Left ventricle myocardium inferior (tissue), 1 donor: ENCODE measurements around the gene DPP10. TPM values are rescaled to one million over a fixed set of nuclear protein-coding genes. Genes with fewer than 3 reads are reported as not detected.
A peak's percentile ranks its signal among the peaks of the same experiment; 100 is the strongest.

Experiments used
- DNase-seq: peaks from one replicate; pipeline ENCODE4 v3.0.0-alpha.2; 2020
- H3K27ac ChIP-seq: fragments of 200-600 bp; replicated peaks from 2 replicates; pipeline ENCODE4 v1.8.0; 2021
- H3K27me3 ChIP-seq: fragments of 200-600 bp; 2 replicates; pipeline ENCODE4 v1.8.0; 2021; ENCODE audit warnings: low read depth
- H3K36me3 ChIP-seq: fragments of 200-600 bp; 2 replicates; pipeline ENCODE4 v1.8.0; 2021
- H3K4me1 ChIP-seq: fragments of 200-600 bp; 2 replicates; pipeline ENCODE4 v1.8.0; 2021
- H3K4me3 ChIP-seq: fragments of 200-600 bp; 2 replicates; pipeline ENCODE4 v1.8.0; 2021; ENCODE audit warnings: mild to moderate bottlenecking, moderate library complexity
- H3K9me3 ChIP-seq: fragments of 200-600 bp; replicated peaks from 2 replicates; pipeline ENCODE4 v1.8.0; 2021
- intact Hi-C: fragments of 100-400 bp; cut with micrococcal nuclease; formaldehyde crosslinking; loops from one replicate; pipeline ENCODE4 v1.11.0; 2022
- total RNA-seq: library from RNA; stranded (reverse); fragmentation: NEBNext Ultra II Directional; extraction: Animal tissue kit (Norgen Biotek cat#: 25700); gene quantifications from one replicate; pipeline ENCODE4 v1.2.1, GENCODE V29; 2021
- TF ChIP-seq, protein P1 (sequence below): fragments of 200-600 bp; IDR thresholded peaks from 2 replicates; pipeline ENCODE4 v1.8.0; 2021; ENCODE audit warnings: antibody characterized with exemption, mild to moderate bottlenecking, borderline replicate concordance
- donor health status: DM: no; HTN: yes; CAD: no; lungs with severe emphysema.

The DPP10 gene
- total RNA-seq, 1 donor from 2014 or later: 0.16 TPM

DNA sequence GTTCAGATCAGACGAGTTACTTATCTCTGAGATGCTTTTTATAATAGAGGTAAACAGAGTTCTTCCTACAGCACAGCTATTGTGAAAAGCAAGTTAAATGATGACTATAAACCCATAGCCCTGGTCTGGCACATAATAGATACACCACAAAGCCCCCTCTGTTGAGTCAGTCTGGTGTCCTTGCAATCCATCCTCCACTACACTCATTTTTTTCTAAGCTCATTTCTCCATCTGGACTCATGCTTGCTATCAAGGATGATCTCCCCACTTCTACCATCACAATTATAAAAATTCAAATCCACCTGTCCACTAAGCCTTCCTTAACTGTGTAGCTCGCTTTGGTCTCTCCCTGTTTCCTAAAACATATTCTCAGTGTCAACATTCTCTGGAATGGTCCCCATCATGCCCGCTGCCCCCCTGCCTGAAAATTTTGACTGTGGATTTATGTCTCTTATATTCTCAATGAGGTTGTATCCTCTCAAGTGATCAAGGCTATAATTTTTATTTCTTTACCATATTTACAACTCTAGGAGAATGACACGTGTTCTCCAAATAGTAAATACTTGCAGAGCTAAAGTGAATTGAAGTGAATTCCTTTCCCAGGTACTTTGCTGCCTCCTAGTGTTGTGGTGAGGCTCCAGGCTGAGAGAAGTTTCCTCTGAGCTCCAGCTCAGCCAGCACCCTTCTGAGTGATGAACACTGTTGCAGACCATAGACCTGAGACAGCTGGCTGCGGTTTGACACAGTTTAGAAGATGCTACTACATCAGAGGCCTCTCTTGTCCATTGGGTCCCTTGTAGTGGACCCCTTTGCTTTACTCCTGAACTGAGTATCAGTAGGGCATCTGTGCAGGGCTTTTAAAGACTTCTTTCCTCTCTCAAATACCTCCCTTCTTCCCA is 108.7 kb downstream of the DPP10 start:
- intact Hi-C loops: no loop called here
- no peak overlapping the region for H3K4me3 ChIP-seq
- H3K27ac ChIP-seq: no peak overlapping the region
- no peaks in the 10 kb centered on the region for H3K9me3 ChIP-seq
- TF ChIP-seq, protein P1, sequence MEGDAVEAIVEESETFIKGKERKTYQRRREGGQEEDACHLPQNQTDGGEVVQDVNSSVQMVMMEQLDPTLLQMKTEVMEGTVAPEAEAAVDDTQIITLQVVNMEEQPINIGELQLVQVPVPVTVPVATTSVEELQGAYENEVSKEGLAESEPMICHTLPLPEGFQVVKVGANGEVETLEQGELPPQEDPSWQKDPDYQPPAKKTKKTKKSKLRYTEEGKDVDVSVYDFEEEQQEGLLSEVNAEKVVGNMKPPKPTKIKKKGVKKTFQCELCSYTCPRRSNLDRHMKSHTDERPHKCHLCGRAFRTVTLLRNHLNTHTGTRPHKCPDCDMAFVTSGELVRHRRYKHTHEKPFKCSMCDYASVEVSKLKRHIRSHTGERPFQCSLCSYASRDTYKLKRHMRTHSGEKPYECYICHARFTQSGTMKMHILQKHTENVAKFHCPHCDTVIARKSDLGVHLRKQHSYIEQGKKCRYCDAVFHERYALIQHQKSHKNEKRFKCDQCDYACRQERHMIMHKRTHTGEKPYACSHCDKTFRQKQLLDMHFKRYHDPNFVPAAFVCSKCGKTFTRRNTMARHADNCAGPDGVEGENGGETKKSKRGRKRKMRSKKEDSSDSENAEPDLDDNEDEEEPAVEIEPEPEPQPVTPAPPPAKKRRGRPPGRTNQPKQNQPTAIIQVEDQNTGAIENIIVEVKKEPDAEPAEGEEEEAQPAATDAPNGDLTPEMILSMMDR: peak; percentile 71
- no peaks in the 10 kb centered on the region for H3K4me1 ChIP-seq
- H3K36me3 ChIP-seq: no peaks in the 10 kb centered on the region
- peaks cover 62% of the 10 kb centered on the region for H3K27me3 ChIP-seq
- DNase-seq: no peak

DNA sequence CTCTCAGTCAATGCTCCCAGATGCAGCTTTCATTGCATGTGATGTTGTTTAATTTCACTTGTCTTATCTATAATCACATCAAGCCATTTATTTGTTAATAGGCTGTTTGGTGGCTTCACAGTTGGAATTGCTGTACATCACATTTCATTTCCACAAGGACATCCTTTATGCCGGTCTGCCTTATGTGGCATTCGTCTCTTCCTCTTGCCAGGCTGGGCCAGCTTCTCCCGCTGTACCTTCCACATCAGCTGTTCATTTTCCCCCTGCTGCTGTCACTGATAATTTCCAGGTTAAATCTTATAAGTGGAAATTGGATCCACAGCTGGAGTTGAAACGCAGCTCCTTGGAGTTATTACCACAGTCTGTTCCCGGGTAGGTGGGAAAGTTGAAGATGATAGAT is 110.6 kb downstream of the DPP10 start:
- intact Hi-C loops: no loop called here
- Histone ChIP-seq H3K36me3 (no peaks in the 10 kb centered on the region), H3K4me1 (no peaks in the 10 kb centered on the region), H3K4me3 (no peak overlapping the region), H3K9me3 (no peaks in the 10 kb centered on the region), H3K27me3 (peaks cover 57% of the 10 kb centered on the region), H3K27ac (no peak overlapping the region)
- TF ChIP-seq, protein P1: no peak
- DNase-seq: no peak

DNA sequence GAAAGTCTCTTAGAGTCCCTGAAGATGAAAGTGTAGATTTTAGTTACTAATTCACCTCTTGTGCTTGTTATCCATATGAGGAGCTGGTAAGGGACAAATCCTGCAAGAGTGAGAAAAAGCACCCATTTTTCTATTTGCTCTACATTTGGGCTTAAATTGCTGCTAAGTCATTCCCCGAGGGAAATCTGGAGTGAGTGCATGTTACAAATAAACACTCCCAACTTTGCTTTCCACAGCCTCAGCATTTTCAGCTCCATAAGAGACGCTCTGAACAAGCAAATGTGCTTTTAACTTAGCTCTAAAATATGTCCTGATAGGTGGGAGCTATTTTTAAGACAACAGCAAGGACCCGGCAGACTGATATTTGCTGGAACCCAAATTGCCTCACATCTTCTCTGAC is 126.7 kb downstream of the DPP10 start:
- no peak for DNase-seq
- no peak overlapping the region for H3K4me3 ChIP-seq
- TF ChIP-seq, protein P1: no peak

DNA sequence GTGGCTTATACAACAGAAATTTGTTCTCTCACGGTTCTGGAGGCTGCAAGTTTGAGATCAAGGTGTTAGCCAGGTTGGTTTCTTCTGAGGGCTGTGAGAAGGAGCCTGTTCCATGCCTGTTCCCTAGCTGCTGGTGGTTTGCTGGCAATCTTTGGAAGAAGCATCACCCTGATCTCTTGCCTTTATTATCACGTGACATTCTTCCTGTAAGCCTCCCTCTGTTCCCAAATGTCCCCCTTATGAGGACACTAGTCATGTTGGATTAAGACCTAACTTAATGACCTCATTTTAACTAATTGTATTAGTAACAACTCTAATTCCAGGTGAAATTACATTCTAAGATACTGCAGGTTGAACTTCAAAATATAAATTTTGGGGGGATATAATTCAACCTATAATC is 135.2 kb downstream of the DPP10 start:
- Histone ChIP-seq H3K36me3 (no peaks in the 10 kb centered on the region), H3K4me1 (peaks cover 5% of the 10 kb centered on the region), H3K27me3 (no peaks in the 10 kb centered on the region), H3K27ac (no peak overlapping the region), H3K9me3 (no peaks in the 10 kb centered on the region), H3K4me3 (no peak overlapping the region)
- TF ChIP-seq, protein P1: no peak
- DNase-seq: no peak
- intact Hi-C loops: no loop called here

More for the DNA sequence above, 126.7 kb downstream of the DPP10 start:
- Histone ChIP-seq H3K9me3 (no peaks in the 10 kb centered on the region), H3K27me3 (no peaks in the 10 kb centered on the region), H3K36me3 (no peaks in the 10 kb centered on the region), H3K27ac (no peak overlapping the region), H3K4me1 (no peaks in the 10 kb centered on the region)
- intact Hi-C loops: no loop called here

DNA sequence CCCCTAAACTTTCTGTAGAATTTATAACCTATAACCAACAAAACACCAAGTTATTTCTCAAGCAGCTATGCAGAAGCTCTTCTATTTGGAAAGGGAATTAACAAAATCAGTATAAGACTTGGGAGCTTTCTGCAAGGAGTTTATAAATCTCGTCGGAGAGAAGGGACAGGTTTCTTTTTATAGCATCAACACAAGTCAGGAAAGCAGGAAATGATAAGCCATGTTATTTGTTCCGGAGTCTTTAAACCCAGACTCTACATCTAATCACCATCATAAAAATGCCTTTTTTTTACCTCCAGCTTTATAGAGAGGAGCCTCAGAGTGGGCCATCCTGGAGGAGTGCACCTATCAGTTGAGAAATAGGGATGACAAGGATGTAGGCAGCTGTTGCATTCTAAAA is 137.1 kb downstream of the DPP10 start:
- intact Hi-C loops: no loop called here
- Histone ChIP-seq H3K27me3 (no peaks in the 10 kb centered on the region), H3K4me3 (no peak overlapping the region), H3K9me3 (no peaks in the 10 kb centered on the region), H3K27ac (no peak overlapping the region), H3K36me3 (no peaks in the 10 kb centered on the region), H3K4me1 (peaks cover 5% of the 10 kb centered on the region)
- TF ChIP-seq, protein P1: no peak
- no peak for DNase-seq
